ACC112 (cell line): Measurements from ENCODE around the gene SLC18A2.

Experiments
- H2AFZ ChIP-seq: fragments of 200-600 bp; sonication (generic); one replicate; pipeline ENCODE4 v1.6.0; 2017; ENCODE audit warnings: antibody characterized with exemption, low read length; ENCODE audit not compliant: unreplicated experiment
- H3K27ac ChIP-seq: fragments of 200-600 bp; sonication (generic); 2 replicates; pipeline ENCODE4 v1.5.1; 2014; ENCODE audit warnings: low read depth, mild to moderate bottlenecking, antibody characterized with exemption, low read length, moderate library complexity
- H3K27me3 ChIP-seq: fragments of 200-600 bp; sonication (generic); 2 replicates; pipeline ENCODE4 v1.6.1; 2014; ENCODE audit warnings: mild to moderate bottlenecking, antibody characterized with exemption, low read length, moderate library complexity, mixed read lengths; ENCODE audit not compliant: insufficient read depth
- H3K36me3 ChIP-seq: fragments of 200-600 bp; sonication (generic); 2 replicates; pipeline ENCODE4 v1.6.1; 2016; ENCODE audit warnings: mild to moderate bottlenecking, antibody characterized with exemption, low read length, moderate library complexity, mixed read lengths; ENCODE audit not compliant: insufficient read depth
- H3K4me1 ChIP-seq: fragments of 200-600 bp; sonication (generic); one replicate; pipeline ENCODE4 v1.6.1; 2016; ENCODE audit warnings: low read length, mixed read lengths; ENCODE audit not compliant: insufficient read depth, unreplicated experiment, control insufficient read depth
- H3K4me3 ChIP-seq: fragments of 200-600 bp; sonication (generic); 2 replicates; pipeline ENCODE4 v1.5.1; 2014; ENCODE audit warnings: mild to moderate bottlenecking, low read depth, low read length
- H3K79me2 ChIP-seq: fragments of 200-600 bp; sonication (generic); one replicate; pipeline ENCODE4 v1.6.0; 2016; ENCODE audit warnings: low read length; ENCODE audit not compliant: control insufficient read depth, unreplicated experiment, insufficient read depth

The SLC18A2 gene

DNA sequence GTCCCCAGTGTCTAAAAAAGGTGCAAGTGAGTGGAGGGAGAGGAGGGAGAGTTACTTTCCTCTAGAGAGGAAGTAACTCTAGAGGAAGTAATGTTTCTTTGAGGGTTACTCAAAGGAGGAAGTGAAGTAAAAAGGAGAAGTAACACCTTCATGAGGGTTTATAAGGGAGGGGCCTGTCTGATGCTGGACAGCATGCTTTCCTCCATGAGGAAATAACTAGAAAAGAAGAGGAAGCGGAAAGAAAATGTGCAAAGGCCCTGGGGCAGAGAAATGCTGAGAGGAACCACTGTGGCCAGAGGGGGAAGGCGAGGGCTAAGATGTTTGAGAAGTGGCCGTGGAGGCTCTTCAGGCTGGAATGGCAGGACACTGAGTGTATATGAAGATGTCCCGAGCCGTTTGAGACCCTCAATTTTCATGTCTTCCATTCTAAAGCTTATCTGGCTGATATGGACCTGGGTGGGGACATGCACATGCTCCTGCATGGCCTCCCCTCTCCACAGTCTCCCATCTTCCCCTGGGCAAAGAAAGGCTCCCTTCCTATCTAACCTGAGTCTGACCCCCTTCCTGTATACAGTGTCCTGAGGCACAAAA is 3.4 kb upstream of the SLC18A2 start:
- Histone ChIP-seq H2AFZ (no peak overlapping the region), H3K4me3 (no peak overlapping the region), H3K27me3 (peaks cover 100% of the 10 kb centered on the region), H3K79me2 (no peaks in the 10 kb centered on the region), H3K27ac (no peak overlapping the region), H3K36me3 (no peaks in the 10 kb centered on the region), H3K4me1 (no peaks in the 10 kb centered on the region)

- H2AFZ ChIP-seq, result no peak overlapping the region
- no peaks in the 10 kb centered on the region for H3K79me2 ChIP-seq
- H3K27me3 ChIP-seq, result peaks cover 99% of the 10 kb centered on the region
- no peaks in the 10 kb centered on the region for H3K36me3 ChIP-seq
- no peak overlapping the region for H3K4me3 ChIP-seq
- no peaks in the 10 kb centered on the region for H3K4me1 ChIP-seq
- no peak overlapping the region for H3K27ac ChIP-seq
These were observed 1.9 kb upstream of the SLC18A2 start for GRCh38 chr10:117239051-117239450.

DNA sequence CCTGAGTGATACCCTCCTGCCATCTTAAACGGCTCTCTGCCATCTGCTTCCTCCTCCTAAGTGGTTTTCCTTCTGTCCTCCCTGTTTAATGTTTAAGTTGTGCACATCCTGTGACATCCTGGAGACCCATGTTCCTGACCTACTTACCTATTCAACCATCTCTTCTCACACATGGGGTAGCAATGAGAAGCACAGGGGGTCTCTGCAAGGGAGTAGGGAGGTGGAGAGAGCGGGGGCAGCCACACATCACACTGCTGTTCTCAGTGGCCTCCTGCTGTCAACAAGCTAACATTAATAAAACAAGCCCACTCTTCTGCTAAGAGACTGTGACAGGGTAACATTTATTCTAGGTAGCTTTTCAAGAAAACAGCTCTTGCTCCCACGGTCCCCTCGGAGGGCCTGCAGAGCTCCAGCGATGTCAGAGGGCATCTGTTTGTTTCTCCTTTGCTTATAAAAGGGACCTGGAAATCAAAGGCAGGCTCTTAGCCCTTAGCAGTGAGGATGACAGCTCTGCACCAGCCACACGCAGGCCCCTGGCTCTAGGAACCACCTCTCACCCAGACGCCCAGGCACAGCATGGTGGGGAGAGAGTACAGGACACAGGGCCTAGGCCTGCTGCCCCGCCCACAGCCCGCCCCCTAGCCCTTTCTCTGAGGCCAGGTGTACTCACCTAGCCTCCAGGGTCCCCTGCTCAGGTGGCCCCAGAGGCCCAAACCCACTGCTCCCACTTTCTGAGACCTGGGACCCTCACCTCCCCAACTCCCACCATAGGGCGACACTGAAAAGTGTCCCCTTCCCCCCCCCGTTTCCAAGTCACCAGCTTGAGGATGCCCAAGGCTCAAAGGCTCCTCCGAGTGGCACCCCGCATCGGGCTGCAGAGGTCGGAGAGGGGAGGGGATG is 943 bp upstream of the SLC18A2 start:
- Histone ChIP-seq H3K27me3 (peaks cover 99% of the 10 kb centered on the region), H3K36me3 (no peaks in the 10 kb centered on the region), H3K79me2 (no peaks in the 10 kb centered on the region), H3K4me1 (no peaks in the 10 kb centered on the region), H3K27ac (no peak overlapping the region), H2AFZ (no peak overlapping the region), H3K4me3 (no peak overlapping the region)

DNA sequence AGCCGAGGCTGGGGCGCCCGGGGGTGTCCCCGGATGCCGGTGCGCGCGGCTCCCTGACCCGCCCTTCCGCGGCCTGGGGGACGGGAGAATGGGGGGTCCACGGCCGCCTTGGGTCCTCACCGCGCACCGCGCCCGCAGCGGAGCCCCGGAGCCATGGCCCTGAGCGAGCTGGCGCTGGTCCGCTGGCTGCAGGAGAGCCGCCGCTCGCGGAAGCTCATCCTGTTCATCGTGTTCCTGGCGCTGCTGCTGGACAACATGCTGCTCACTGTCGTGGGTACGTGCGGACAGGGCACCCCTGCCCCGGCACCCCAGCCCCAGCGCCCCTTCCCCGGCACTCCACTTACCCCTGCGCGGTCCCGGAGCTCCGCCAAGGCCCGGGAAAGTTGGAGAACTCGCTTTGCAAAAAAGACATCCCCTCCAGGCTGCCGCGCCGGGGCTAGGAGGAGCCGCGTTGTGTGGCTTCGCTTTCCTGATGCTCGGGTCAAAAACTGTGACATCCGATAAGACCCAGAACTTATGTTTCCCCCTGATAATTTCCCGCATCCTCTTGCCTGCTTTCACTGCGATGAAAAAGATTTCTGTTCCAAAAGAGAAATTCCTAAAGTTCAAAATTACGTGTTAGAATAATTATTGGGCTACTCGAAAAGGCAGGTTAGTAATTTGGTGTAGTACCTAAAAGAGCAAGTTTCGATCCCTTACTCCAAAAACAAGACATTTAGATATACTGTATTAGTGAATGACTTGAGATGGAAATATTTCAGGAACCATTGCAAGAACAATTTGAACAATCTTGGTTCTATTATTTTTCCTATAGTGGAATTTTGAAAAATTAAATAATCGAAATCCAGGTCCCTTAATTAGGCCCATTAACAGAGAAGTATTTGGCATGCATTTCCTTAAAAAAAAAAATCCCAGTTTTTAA is 888 bp downstream of the SLC18A2 start:
- peak overlapping the region; percentile 46; the same call in 1 of the 2 replicates for H3K4me3 ChIP-seq

DNA sequence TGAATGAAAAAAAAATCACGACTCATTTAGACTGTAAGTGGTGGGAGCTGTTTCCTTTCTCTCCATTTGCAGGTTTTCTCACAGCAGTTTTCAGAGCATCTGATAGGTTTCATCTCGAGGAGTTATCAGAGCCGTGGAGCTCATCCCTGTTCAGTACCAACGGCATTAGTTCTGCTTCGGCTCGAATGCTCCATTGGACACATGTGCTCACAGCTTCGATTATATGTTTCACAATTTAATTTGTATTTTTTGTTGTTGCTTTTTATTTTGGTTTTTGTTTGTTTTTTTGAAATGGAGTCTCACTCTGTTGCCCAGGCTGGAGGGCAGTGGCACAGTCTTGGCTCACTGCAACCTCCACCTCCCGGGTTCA is 1.5 kb downstream of the SLC18A2 start:
- no peaks in the 10 kb centered on the region for H3K36me3 ChIP-seq
- H3K27ac ChIP-seq, result no peak overlapping the region
- peaks cover 99% of the 10 kb centered on the region for H3K27me3 ChIP-seq
- no peaks in the 10 kb centered on the region for H3K79me2 ChIP-seq
- no peaks in the 10 kb centered on the region for H3K4me1 ChIP-seq
- H3K4me3 ChIP-seq, result no peak overlapping the region
- H2AFZ ChIP-seq, result no peak overlapping the region

More for the DNA sequence above, 888 bp downstream of the SLC18A2 start:
- Histone ChIP-seq H3K79me2 (no peaks in the 10 kb centered on the region), H3K27me3 (peaks cover 99% of the 10 kb centered on the region), H3K36me3 (no peaks in the 10 kb centered on the region), H2AFZ (no peak overlapping the region), H3K4me1 (no peaks in the 10 kb centered on the region), H3K27ac (no peak overlapping the region)

DNA sequence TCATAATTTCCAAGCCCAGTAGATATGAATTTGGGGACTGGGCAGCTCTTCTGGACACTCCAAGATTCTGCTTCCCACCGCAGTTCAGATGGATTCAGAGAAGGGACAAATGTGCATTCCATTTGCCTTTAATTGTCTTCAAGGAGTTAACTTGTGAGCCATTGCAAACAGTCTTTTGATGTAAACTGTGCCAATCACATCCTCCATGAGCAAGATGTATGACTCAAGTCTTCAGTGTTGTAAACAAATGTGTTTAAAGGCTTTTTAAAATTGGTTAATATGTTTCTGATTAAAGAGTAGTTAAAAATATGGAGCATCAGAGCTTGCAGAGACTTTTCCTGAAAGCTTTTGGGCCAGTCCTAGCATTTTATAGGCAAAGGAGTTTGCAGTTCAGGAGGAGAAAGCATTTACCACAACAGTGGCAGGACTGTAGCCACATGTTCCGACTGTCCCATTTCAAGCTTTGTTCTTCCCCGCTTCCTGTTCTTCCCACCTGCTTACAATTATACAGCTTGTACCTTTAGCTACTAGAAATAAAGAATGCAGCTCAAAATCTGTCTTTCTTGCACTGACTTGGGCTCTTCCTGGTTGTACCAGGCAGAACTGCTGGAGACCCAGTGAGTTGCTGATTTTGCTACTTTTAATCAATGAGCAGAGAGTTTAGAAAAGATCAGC is 6.2 kb downstream of the SLC18A2 start:
- Histone ChIP-seq H3K27me3 (peaks cover 94% of the 10 kb centered on the region), H3K36me3 (no peaks in the 10 kb centered on the region), H3K4me3 (no peak overlapping the region), H2AFZ (no peak overlapping the region), H3K79me2 (no peaks in the 10 kb centered on the region), H3K27ac (no peak overlapping the region), H3K4me1 (no peaks in the 10 kb centered on the region)

GRCh38 chr10:117248750-117249465 is 8.0 kb downstream of the SLC18A2 start:
- H3K27ac ChIP-seq, result no peak overlapping the region

GRCh38 chr10:117249493-117250093 is 8.7 kb downstream of the SLC18A2 start:
- H3K27me3 ChIP-seq, result peaks cover 91% of the 10 kb centered on the region
- H3K27ac ChIP-seq, result no peak overlapping the region
- H3K4me3 ChIP-seq, result no peak overlapping the region
- H3K4me1 ChIP-seq, result no peaks in the 10 kb centered on the region
- no peaks in the 10 kb centered on the region for H3K79me2 ChIP-seq
- H2AFZ ChIP-seq, result no peak overlapping the region
- no peaks in the 10 kb centered on the region for H3K36me3 ChIP-seq

More at GRCh38 chr10:117248750-117249465, 8.0 kb downstream of the SLC18A2 start:
- Histone ChIP-seq H3K27me3 (peaks cover 91% of the 10 kb centered on the region), H3K4me1 (no peaks in the 10 kb centered on the region), H2AFZ (no peak overlapping the region), H3K36me3 (no peaks in the 10 kb centered on the region), H3K79me2 (no peaks in the 10 kb centered on the region), H3K4me3 (no peak overlapping the region)

DNA sequence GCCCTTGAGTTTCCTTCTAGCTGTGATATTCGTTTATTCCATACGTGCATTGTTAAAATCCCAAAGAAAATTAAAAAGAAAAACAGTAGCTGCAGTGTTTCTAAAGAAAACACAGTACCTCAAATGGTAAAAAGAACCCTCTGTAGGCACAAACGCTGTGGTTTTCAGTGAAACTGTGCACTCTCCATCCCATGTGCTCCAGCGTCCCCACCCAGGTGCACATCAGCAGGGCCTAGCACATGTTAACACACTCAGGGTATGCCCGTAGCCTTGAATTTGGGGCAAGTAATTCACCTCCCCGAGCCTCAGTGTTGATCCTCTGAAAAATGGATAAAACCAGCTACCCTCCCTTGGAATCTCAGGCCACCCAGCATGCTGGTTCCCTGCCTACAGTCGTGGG is 9.5 kb downstream of the SLC18A2 start:
- Histone ChIP-seq H3K4me3 (no peak overlapping the region), H3K27ac (no peak overlapping the region), H3K27me3 (peaks cover 89% of the 10 kb centered on the region), H3K79me2 (no peaks in the 10 kb centered on the region), H3K36me3 (no peaks in the 10 kb centered on the region), H3K4me1 (no peaks in the 10 kb centered on the region), H2AFZ (no peak overlapping the region)
